Activated T-helper 9 cell treated with anti-CD3 and anti-CD28 coated beads, Interleukin-2, amount 50 U/mL, for 16 hours (primary cell): Measurements from ENCODE around the gene APEH.

Experiments
- DNase-seq: peaks from one replicate; pipeline ENCODE4 v3.0.0-alpha.2; 2020; ENCODE audit warnings: low read depth

The APEH gene

DNA sequence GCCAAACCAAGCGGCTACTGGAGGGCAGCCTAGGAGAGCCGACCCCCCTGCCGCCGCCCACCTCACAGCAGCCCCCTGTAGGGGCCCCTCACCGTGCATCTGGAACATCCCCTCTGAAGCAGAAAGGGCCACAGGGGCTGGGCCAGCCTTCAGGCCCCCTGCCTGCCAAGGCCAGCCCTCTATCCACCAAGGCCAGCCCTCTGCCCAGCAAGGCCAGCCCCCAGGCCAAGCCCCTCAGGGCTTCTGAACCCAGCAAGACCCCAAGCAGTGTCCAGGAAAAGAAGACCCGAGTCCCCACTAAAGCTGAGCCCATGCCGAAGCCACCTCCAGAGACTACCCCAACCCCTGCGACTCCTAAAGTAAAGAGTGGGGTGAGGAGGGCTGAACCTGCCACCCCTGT is 23.5 kb upstream of the APEH start:
- DNase-seq = no peak

GRCh38 chr3:49652218-49652902 is 21.8 kb upstream of the APEH start:
- DNase-seq = no peak

GRCh38 chr3:49652903-49653415 is 21.2 kb upstream of the APEH start:
- DNase-seq = no peak

GRCh38 chr3:49653621-49654020 is 20.5 kb upstream of the APEH start:
- DNase-seq = no peak

GRCh38 chr3:49654176-49654825 is 19.9 kb upstream of the APEH start:
- no peak for DNase-seq

GRCh38 chr3:49654955-49655556 is 19.1 kb upstream of the APEH start:
- DNase-seq = no peak

DNA sequence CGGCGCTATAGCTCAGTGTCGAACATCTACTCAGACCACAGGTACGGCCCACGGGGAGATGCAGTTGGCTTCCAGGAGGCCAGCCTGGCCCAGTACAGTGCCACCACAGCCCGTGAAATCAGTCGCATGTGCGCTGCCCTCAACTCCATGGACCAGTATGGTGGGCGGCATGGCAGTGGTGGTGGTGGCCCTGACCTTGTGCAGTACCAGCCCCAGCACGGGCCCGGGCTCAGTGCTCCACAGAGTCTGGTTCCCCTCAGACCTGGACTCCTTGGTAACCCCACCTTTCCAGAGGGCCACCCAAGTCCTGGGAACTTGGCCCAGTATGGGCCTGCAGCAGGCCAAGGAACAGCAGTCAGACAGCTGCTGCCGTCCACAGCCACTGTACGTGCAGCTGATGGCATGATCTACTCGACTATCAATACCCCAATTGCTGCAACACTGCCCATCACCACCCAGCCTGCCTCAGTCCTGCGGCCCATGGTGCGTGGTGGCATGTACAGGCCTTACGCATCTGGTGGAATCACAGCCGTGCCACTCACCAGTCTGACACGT is 18.3 kb upstream of the APEH start:
- no peak for DNase-seq

DNA sequence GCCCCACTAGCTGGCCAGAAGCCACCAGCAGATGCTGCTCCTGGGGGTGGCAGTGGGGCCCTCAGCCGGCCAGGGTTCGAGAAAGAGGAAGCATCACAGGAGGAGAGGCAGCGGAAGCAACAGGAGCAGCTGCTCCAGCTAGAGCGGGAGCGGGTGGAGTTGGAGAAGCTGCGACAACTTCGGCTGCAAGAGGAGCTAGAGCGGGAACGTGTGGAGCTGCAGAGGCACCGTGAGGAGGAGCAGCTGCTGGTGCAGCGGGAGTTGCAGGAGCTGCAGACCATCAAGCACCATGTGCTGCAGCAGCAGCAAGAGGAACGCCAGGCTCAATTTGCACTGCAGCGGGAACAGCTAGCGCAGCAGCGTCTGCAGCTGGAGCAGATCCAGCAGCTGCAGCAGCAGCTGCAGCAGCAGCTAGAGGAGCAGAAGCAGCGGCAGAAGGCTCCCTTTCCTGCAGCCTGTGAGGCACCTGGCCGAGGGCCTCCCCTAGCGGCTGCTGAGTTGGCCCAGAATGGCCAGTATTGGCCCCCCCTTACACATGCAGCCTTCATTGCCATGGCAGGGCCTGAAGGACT is 17.5 kb upstream of the APEH start:
- DNase-seq = no peak

- no peak for DNase-seq
These were observed 16.8 kb upstream of the APEH start for GRCh38 chr3:49657208-49657915.

- no peak for DNase-seq
These were observed 15.4 kb upstream of the APEH start for GRCh38 chr3:49658711-49659110.

- DNase-seq = no peak
These were observed 14.4 kb upstream of the APEH start for GRCh38 chr3:49659756-49660155.

DNA sequence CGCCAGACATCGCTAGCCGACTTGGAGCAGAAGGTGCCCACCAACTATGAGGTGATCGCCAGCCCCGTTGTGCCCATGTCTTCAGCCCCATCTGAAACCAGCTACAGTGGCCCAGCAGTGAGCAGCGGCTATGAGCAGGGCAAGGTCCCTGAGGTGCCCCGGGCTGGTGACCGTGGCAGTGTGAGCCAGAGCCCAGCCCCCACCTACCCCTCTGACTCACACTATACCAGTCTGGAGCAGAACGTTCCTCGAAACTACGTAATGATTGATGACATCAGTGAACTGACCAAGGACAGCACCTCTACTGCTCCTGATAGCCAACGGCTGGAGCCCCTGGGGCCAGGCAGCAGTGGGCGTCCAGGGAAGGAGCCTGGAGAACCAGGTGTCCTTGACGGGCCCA is 12.9 kb upstream of the APEH start:
- DNase-seq = no peak

DNA sequence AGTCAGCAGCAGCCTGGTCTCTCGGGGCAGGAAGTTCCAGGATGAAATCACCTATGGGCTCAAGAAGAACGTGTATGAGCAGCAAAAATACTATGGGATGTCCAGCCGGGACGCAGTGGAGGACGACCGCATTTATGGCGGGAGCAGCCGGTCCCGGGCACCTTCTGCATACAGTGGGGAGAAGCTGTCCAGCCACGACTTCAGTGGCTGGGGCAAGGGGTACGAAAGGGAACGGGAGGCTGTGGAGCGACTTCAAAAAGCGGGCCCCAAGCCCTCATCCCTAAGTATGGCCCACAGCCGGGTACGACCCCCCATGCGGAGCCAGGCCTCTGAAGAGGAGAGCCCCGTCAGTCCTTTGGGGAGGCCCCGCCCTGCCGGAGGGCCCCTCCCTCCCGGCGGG is 12.1 kb upstream of the APEH start:
- no peak for DNase-seq

DNA sequence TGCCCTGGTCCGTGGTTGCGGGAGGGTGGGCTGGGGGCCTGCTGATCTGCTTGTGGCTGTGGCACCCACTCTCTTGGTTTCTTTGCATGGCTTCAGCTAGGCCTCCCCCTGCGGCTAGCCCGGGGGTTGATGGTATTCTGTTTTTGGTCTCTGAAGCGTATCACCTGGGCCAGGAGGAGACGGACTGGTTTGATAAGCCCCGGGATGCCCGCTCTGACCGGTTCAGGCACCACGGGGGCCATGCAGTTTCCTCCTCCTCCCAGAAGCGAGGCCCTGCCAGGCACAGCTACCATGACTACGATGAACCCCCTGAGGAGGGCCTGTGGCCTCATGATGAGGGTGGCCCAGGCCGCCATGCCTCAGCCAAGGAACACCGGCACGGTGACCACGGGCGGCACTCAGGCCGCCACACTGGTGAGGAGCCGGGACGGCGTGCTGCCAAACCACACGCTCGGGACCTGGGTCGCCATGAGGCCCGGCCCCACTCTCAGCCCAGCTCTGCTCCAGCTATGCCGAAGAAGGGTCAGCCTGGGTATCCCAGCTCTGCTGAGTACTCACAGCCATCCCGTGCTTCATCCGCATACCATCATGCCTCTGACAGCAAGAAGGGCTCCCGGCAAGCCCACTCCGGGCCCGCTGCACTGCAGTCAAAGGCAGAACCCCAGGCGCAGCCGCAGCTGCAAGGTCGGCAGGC is 11.3 kb upstream of the APEH start:
- no peak for DNase-seq

DNA sequence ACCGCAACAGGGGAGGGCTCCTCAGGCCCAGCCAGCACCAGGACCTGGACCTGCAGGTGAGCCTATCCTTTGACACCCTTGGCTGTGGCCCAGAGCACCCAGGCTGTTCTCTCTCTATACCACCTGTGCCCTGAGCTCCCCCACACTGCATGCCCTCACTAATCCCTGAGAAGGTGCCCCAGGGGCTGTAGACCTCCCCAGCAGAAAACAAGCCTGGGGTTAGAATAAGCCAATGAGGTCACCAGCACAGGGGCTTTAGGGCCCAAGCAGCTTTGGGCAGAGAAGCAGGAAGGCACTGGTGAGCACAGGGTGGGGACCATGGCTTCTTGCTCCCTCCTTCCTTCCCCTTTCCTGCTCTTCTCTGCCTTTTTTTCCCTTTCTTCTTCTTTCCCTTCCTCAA is 10.3 kb upstream of the APEH start:
- DNase-seq = no peak

DNA sequence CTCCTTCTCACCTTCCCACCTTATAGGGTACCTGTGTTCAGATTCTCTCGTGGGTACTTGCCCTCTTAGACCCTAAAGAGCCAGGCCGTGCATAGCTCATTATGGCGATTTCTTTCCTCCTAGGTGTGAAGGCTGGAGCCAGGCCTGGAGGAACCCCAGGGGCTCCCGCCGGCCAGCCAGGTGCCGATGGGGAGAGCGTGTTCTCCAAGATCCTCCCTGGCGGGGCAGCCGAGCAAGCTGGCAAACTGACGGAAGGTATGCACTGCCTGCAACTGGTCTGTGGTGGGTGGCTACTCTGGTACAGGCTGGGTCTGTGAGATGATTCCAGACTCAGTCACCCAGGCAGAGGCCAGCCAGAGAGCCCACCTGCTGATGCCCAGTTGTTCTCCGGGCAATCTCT is 9.9 kb upstream of the APEH start:
- DNase-seq = no peak

DNA sequence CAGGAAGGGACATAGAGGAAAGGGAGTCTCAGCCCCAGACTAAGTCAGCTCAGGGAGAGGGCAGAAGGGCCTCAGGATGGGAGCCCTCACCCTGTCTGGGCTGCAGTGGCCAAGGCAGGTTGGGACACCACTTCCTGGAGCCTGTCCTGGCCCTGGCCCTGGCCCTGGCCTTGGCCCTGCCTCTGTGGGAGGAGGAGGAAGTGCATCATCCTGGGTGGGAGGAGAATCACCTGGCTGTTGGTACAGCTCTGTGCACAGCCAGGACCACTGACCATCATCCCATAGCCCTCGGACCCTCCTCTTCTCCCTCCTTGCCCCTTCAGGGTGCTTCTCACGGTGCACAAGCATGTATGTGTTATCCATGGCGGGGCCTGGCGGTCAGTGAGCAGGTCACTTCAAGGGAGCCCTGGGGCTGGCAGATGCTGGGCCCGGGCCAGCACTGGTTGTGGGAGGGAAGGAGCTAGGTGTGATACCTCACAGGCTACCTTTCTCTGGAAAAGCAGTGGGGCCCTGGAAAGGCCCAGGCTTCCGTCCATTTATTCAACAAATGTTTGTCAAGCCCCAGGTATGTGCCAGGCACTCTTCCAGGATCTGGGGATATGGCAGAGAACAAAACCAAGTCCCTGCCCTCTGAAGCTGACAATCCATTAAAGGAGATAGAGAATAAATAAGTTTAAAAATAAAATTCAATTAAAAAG is 8.2 kb upstream of the APEH start:
- DNase-seq = no peak

DNA sequence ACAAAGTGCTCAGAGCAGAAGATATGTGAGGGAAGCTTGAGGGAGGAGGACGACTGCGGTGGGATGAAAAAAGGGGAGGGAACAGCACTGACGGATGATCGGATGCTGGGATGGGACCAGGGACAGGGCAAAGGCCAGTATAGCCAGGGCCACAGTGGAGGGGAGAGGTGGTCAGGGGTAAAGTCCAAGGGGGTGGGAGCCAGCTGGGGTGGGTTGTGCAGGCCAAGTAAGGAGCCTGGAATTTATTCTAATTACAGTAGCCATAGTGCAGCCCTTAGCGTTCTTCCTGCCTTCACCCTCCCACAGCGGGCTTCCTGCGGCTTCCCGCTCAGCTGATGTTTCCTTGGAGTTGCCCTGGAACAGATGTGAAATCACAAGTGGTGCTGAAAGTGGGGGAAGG is 7.6 kb upstream of the APEH start:
- DNase-seq = no peak

DNA sequence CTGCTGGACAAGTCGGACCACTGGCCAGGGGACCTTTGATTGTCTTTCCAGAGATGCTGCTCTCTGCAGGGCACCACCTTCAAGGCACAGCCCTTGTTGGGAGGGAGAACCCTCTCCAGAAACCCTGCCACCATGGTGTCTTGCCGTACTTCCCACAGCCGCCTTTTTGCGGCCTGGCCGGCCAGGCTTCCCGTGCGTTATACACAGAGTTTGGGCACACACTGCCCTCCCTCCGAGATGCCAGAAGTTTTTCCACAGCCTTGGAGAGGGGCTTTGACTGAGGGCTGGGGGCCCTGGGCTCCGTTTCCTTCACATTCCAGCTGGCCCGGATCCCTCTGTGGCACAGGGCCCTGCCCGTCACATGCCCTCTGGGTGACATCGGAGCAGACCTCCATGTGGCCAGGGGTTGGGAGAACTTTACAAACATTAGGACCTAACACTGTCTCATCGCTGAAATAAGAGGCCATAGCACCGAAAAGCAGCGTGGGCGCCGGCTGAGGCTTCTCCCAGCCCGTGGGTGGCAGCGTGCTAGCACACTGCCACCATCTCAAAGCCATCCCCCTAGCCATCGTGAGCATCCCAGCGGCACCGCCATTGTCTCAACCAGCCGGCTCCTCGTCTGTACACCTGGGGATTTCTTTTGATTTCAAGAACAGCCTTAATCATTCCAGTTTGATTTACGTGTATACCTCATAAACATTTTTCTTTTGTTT is 6.3 kb upstream of the APEH start:
- no peak for DNase-seq

GRCh38 chr3:49668414-49668797 is 5.7 kb upstream of the APEH start:
- no peak for DNase-seq
